NCI-H2171 (cell line): ENCODE data around the gene HCRT.
A peak's percentile ranks its signal among the peaks of the same experiment; 100 is the strongest.
"Not testable (repeated sequence)": the region's sequence is repeated elsewhere in the genome, so short reads cannot be mapped to it uniquely, and the experiment has no call there.

Experiments used
- DNase-seq: peaks from one replicate; lab custom pipeline; 2025; lab: John Stamatoyannopoulos, UW

HCRT gene

DNA sequence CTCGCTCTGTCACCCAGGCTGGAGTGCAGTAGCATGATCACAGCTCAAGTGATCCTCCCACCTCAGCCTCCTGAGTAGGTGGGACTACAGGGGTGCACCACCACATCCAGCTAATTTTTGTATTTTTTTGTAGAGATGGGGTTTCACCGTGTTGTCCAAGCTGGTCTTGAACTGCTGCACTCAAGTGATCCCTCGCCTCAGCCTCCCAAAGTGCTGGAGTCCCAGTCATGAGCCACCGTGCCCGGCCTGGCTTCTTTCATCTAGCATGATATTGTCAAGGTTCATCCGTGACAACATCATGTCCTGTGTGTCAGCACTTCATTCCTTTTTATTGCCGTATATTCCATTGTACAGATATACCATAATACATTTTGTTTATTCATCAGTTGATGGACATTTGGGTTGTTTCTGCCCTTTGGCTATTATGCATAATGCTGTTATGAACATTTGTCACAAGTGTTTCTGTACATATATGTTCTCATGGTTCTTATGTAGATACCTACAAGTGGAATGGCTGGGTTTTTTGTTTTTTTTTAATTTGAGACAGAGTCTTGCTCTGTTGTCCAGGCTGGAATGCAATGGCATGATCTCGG lies 12.4 kb upstream of the HCRT start:
- DNase-seq: no peak

DNA sequence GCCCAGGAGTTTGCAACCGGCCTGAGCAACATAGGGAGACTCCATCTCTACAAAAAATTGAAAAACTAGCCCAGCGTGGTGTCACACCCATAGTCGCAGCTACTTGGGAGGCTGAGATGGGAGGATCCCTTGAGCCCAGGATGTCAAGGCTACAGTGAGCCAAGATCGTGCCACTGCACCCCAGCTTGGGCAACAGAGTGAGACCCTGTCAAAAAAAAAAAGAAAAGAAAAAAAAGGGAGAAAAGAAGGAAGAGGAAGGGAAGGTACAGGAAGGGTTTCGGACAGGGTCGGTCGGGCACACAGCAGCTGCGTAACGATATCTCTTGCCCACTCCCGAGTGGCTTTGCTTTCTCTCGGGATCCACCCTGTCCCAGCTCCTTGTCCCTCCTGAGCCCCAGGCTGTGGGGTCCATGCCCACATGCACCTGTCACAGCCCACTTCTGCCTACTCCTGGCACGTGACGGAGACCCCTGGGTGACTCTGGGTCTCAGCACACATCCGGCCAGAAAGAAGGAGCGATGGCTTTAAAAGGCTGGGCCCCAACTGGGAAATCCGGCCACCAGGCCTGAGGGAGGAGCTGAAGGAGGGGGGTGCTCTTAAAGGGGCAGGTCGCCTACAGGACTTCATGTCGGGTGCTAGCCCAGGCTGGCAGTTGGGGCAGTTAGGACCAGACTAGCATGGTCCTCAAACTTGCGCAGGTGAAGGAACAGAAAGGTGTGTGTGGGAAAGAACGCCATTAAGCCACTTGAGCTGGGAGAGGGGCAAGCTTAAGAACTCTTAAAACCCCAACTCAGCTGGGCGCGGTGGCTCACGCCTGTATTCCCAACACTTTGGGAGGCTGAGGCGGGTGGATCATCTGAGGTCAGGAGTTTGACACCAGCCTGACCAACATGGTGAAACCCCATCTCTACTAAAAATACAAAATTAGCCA lies 9.0 kb upstream of the HCRT start, which contains the start of gene GHDC:
Gene GHDC (minus strand): TSS at position 526 of the 931 bp plus-strand sequence. CDS start 913 bp downstream, outside the sequence.
- DNase-seq: no peak

GRCh38 chr17:42193216-42193968 lies 8.1 kb upstream of the HCRT start:
- no peak for DNase-seq

DNA sequence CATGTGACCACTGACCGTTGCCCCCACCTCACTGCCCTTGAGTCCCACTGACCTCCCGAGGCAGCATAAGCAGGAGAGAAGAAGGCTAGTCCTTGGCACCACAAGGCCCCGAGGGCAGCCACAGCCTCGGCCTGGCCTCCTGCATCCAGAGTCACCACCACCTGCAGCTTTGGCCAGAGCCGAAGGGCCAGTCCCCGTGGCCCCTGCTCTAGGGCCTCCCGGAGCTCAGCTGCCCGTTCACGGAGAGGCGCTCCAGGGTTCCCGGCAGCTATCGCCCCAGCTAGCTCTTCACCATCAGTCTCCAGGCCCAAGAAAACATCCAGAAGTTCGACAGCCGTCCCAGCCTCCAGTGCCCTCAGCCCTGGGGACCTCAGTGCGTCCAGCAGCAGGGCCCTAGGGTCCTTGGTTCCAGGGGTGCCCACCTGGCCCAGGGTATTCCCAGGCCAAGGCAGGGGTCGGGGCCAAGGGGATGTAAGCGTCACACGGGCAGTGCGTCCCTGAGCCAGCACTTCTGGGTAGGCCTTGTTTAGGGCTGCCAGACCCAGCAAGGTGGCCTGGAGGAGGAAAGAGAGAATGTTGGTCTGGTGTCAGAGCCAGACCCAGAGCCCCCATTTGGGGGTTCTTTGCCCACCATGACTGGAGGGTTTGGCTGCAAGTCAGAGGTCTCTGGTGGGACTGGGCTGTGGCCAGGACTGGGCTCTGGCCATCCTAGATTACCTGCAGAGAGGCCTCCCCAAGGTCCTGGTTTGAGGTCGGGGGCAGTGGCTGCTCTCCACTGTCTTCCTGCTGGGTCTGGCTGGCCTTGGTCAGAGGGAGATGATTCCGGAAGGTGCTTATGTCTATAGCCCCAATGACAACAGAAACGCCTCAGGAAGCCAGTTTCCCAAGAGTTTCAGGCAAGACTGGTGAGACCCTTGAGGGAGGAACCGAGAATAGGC lies 7.2 kb upstream of the HCRT start:
- DNase-seq: no peak

- DNase-seq: no peak
These were observed 6.0 kb upstream of the HCRT start for GRCh38 chr17:42191275-42191608.

GRCh38 chr17:42190491-42191274 lies 5.4 kb upstream of the HCRT start:
- no peak for DNase-seq

DNA sequence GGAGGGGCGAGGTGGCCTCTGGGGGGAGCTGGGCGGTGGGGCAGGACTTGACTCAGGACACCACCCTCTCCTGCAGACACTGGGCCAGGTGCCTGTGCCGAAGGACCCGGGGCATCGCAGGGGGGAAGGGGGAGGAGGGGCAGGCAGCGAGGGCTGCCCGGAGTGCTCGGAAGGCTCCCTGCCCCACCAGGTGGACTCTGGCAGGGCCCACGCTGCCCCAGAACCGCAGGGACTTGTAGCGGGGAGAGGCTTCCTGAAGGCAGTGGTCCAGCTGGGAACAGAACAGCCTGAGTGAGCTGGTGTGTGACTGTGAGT lies 4.4 kb upstream of the HCRT start:
- no peak for DNase-seq

DNA sequence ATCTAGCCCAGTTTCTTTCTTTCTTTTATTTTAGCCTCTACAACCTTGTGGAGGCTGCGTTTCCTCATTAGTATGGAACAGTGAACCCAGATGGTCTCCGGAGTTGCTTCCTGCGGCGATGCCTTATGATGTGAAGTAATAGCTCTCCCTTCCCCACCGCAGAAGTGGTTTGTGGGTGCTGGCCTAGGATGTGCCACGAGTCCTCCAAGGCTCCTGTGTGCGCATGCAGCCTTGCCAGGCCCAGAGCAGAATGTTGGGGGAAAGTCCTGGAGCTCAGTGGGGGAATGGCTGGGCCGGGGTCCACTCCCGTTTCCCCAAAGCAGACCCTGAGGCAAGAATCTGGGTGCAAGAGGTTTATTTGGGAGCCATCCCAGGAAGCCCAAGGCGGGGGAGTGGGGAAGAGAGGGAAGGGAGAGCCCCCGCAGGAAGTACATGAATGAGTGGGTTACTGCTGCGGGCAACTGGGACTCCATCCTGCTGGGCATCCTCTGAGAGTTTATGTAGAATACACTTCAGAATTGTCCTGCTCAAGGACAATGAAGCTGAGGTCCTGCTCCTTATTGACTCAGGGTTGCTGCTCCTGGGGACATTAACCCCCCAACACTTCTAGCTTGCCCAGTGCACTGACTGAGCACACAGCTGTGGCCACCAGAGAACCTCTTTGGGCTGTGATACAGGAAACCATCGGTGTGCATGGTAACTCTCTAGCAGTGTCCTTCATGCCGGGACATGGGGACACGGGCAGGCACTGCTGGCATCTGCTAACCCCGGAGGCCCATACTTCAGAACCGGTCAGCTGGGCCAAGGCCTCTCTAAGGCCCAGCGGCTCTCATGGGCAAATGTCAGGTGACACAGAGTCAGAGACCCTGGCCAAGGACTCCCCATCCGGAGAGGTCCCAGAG lies 3.7 kb upstream of the HCRT start:
- peak; percentile 61 for DNase-seq

DNA sequence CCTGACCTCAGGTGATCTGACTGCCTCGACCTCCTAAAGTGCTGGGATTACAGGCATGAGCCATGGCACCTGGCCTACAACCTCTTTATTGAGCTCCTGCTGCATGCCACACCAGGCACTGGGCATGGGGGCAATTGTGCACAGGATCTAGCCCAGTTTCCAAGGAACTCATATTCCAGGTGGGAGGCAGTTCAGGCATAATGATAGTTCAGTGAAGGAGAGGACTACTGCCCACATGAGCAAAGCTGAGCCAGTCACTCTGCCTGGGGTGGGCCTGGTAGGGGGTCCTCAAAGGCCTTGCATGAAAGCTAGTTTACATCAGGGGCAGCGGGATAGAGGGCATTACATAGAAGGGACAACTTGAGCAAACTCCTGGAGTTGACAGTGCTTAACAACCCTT lies 2.6 kb upstream of the HCRT start:
- DNase-seq: no peak

DNA sequence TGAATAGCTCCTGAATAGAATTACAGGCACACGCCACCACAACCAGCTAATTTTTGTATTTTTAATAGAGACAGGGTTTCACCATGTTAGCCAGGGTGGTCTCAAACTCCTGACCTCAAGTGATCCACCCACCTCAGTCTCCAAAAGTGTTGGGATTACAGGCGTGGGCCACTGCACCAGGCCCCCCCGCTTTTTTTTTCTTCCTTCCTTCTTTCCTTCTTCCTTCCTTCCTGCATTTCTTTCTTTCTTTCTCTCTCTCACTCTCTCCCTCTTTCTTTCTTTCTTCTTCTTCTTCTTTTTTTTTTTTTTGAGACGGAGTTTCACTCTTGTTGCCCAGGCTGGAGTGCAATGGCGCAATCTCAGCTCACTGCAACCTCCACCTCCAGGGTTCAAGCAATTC lies 939 bp upstream of the HCRT start:
- DNase-seq: not testable (repeated sequence)

- no peak for DNase-seq
These were observed 324 bp upstream of the HCRT start for GRCh38 chr17:42185621-42185930.

- no peak for DNase-seq
These were observed 1.2 kb downstream of the HCRT start for GRCh38 chr17:42183741-42184711.

DNA sequence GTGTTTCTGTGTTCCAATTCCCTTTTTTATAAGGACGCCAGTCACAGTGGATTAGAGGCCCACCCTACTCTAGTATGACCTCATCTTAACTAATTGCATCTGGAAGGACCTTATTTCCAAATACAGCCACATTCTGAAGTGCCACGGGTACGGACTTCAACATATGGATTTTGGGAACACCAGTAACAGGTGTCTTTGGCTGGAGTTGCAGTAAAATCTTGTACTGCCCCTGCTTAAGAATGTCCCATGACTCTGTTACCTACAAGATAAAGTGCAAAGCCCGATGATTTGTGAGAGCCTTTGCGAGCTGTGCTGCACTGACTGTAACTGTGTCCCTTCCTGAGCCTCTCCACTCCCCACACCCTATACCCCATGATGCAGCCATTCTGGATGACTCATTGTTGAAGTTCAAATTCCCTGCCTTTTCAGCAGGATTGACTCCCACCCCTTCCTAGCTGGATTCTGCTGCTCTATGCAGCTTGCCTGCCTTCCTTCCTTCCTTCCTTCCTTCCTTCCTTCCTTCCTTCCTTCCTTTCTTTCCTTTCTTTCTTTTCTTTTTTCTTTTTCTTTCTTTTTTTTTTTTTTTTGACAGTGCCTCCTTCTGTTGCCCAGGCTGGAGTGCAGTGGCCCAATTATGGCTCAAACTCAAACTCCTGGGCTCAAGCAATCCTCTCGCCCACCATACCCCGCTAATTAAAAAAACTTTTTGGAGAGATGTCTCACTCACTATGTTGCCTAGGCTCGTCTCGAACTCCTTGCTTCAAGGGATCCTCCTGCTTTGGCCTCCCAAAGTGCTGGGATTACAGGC lies 2.1 kb downstream of the HCRT start:
- no peak for DNase-seq

GRCh38 chr17:42181851-42182207 lies 3.4 kb downstream of the HCRT start:
- no peak for DNase-seq

DNA sequence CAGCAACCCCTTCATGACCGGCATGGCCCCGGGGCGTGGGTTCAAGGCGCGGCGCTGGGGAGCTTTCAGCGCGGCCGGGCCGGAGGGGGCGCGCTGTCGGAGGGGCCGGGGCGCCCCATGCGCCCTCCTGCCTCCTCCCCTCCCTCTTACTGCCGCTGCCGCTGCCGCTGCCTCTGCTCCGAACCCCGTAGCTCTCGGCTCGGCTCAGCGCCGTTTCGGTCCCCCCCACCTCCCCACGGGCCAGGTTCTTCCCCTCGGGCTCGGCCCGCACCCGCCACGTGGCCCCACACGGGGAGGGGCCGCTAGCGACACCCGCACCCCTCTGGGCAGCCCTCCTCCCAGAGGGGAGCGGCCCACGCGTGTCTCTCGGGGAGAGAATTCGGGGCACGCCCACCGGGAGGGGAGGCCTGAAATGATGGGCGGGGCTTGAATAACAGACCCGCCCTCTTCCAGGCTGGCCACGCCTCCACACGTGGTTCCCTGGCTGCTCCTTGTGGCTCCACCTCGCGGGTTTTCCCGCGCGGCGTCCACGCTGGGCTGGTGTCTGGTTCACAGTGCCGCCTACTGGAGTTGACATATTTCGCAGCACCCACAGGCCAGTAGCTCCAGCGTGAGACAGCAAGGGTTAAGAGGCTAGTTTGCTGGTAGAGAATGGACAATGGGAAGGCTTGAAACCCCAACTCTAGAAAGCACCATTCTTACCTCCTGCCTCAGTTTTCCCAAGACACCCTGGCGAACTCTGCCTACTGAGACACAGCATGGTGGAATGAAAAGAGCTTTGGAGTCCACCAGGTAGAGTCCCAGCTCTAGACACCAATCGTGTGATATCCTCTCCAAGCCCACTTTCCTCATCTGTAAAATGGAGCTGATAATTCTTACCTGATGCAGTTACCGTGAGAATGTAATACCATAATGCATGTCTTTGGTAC lies 4.1 kb downstream of the HCRT start, which contains the start of gene KCNH4:
Gene KCNH4 (minus strand): TSS at position 221 of the 929 bp plus-strand sequence. CDS start 197 bp downstream, at position 24.
- peak; percentile 78 for DNase-seq

- no peak for DNase-seq
These were observed 4.8 kb downstream of the HCRT start for GRCh38 chr17:42180411-42180921.
